HUDEP-2 (cell line): ENCODE results near the gene IP6K2.
"Not testable (repeated sequence)": the region's sequence is repeated elsewhere in the genome, so short reads cannot be mapped to it uniquely, and the experiment has no call there.

Source experiments
- DNase-seq, 76 experiments: peaks; one replicate each; lab custom pipeline; 2025; ENCODE audit not compliant: unreplicated experiment in 76 of 76; lab: John Stamatoyannopoulos, UW

Gene IP6K2, protein sequence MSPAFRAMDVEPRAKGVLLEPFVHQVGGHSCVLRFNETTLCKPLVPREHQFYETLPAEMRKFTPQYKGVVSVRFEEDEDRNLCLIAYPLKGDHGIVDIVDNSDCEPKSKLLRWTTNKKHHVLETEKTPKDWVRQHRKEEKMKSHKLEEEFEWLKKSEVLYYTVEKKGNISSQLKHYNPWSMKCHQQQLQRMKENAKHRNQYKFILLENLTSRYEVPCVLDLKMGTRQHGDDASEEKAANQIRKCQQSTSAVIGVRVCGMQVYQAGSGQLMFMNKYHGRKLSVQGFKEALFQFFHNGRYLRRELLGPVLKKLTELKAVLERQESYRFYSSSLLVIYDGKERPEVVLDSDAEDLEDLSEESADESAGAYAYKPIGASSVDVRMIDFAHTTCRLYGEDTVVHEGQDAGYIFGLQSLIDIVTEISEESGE

GRCh38 chr3:48716982-48717746 is at the start of gene IP6K2:
Gene IP6K2 (minus strand): TSS chr3:48717221. CDS start chr3:48695291, 21,930 bp downstream.
- peak; percentile 28 to 99 (median 97) for DNase-seq

GRCh38 chr3:48765376-48765775 is 48.4 kb upstream of the IP6K2 start:
- DNase-seq: peak in 5 of 76 experiments; percentile 2 to 23 (median 14)

DNA sequence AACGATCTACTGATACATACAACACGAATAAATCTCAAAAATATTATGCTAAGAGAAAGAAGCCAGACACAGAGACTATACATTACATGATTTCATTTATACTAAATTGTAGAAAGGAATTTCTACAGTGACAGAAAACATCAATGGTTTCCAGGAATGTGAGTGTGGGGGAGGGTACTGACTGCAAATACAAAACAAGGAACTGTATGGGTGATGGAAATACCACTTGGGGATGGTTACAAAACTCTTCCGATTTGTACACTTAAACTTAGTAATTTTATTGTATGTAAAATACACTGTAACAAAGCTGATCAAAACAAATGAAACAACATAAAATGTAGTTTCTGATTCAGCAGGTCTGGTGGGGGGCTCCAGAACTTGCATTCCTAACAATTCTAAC is 45.8 kb upstream of the IP6K2 start:
- no peak for DNase-seq

GRCh38 chr3:48759991-48760540 is 43.0 kb upstream of the IP6K2 start:
- not testable (repeated sequence) for DNase-seq

- DNase-seq: not testable (repeated sequence)
Measured at GRCh38 chr3:48759531-48759930, 42.5 kb upstream of the IP6K2 start.

- DNase-seq: no peak
Measured at GRCh38 chr3:48759071-48759470, 42.0 kb upstream of the IP6K2 start.

GRCh38 chr3:48756640-48757039 is 39.6 kb upstream of the IP6K2 start:
- DNase-seq: no peak

GRCh38 chr3:48750856-48751255 is 33.8 kb upstream of the IP6K2 start:
- DNase-seq: no peak

DNA sequence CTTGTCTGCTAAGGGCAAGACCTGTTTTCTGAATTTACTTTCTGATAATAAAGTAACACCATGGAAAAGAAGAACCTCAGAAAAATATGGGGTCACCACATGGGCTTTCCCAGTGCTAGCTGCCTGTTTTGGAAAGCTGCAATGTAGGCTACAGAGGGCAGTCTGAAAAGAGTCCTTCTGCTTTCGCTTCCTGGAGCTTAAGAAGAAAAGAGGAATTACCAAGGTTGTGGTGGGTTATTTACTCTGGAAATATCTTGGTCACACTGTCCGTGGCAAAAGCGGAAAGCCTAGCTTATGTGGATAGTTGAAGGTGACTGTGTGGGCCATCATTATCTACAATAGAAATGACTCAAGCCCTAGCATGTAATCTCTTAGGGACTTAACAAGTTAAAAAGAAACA is 31.7 kb upstream of the IP6K2 start:
- no peak for DNase-seq

DNA sequence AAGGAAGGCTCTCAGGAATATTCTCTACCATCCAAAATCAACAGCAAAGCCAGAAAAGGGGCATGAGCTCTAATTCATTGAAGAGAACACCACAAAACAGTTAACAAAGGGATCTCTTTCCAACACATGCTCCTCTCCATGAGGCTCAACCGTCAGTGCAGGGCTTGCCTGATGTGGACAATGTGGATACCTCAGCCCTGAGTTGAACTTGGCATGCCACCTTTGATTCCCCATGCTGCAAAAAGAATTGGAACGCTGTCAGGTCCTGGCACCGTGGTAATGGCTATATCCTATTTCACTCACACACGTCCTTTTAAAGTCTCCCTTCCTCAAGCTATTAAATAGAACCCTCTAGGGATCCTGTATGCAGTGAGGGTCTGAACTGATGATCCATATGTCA is 30.7 kb upstream of the IP6K2 start:
- DNase-seq: no peak

DNA sequence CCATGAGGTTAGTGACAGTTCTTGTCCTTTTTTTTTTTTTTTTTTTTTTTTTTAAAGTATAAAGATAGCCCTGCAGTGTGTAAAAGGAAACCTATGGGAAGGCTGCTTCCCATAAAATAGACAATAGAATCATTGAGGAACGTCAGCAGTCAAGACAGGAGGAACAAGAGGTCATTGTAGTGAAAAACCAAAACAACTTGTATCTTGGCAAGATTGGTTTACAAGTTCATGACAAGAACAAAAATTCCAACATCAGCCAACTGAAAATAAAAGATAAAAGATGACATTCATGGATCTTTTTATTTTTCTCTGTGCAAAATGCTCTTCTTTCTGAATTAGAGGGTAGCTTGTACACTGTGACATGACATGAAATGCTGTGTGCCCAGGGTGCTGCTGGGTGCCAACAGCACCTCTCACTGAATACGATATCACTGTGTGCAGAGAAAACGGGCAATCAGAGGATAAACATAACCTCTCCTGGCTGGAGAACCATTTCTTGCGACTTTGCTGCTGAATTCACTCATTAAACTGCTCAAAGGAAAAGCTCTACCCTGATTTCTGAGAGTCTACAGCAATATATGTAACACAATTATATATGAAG is 30.1 kb upstream of the IP6K2 start:
- DNase-seq: no peak

- no peak for DNase-seq
Measured at GRCh38 chr3:48743773-48744172, 26.8 kb upstream of the IP6K2 start.

DNA sequence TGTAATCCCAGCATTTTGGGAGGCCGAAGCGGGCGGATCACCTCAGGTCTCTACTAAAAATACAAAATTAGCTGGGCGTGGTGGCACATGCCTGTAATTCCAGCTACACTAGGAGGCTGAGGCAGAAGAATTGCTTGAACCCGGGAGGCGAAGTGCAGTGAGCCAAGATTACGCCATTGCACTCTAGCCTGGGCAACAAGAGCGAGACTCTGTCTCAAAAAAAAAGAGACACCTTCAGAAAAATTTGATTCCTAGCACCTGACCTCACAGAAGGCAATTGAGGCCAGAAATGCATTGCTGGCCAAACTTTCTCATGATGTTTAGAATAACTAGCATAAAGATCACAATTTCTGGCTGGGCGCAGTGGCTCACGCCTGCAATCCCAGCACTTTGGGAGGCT is 24.2 kb upstream of the IP6K2 start:
- not testable (repeated sequence) for DNase-seq

GRCh38 chr3:48739955-48740823 is 23.2 kb upstream of the IP6K2 start:
- peak in 65 of 76 experiments; percentile 2 to 74 (median 47) for DNase-seq

- DNase-seq: no peak
Measured at GRCh38 chr3:48739617-48739954, 22.6 kb upstream of the IP6K2 start.

- DNase-seq: no peak
Measured at GRCh38 chr3:48738926-48739616, 22.1 kb upstream of the IP6K2 start.

DNA sequence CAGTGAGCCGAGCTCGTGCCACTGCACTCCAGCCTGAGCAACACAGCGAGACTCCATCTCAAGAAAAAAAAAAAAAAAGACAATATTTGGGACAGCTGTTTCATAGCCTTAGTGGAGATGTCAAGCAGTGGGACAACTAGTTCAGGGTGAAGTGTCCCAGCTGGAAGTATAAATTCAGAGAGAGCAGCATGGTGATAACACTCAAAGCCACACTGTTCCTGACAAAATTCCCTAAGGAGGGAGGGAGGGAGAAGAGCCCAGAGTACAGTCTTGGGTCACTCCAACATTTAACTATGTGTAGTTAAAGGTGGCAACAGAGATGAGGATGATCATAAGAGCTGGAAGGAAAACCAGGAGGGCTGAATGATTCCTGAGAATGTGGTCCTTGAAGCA is 21.1 kb upstream of the IP6K2 start:
- DNase-seq: no peak

- DNase-seq: not testable (repeated sequence)
Measured at GRCh38 chr3:48735075-48735767, 18.2 kb upstream of the IP6K2 start.

GRCh38 chr3:48734541-48734940 is 17.5 kb upstream of the IP6K2 start:
- DNase-seq: not testable (repeated sequence)
